Upper lobe of left lung (tissue), 6 donors: ENCODE results near the gene KCNK15. TPM values are rescaled to one million over a fixed set of nuclear protein-coding genes. Genes with fewer than 3 reads are reported as not detected.

Source experiments
- ATAC-seq, 2 donors: fragments of 200-7000 bp; cut with Tn5 transposase; one replicate each; pipeline ENCODE4 v1.9.1; 2022; ENCODE audit warnings: mild to moderate bottlenecking in 2 of 2, moderate library complexity in 2 of 2; ENCODE audit not compliant: low FRiP score in 2 of 2
- DNase-seq, 2 donors: peaks; one replicate each; pipeline ENCODE4 v3.0.0-alpha.2; 2019 to 2020
- H3K27ac ChIP-seq, 4 donors: fragments of 200-600 bp; sonication (generic); one replicate each; pipeline ENCODE4 v1.5.1; 2016 to 2019
- H3K27me3 ChIP-seq, 4 donors: fragments of 200-600 bp; sonication (generic); one replicate each; pipeline ENCODE4 v1.5.1; 2017 to 2019
- H3K36me3 ChIP-seq, 4 donors: fragments of 200-600 bp; sonication (generic); one replicate each; pipeline ENCODE4 v1.5.1; 2016 to 2019
- H3K4me1 ChIP-seq, 4 donors: fragments of 200-600 bp; sonication (generic); one replicate each; pipeline ENCODE4 v1.5.1; 2018 to 2019
- H3K4me3 ChIP-seq, 4 donors: fragments of 200-600 bp; sonication (generic); one replicate each; pipeline ENCODE4 v1.5.1; 2017 to 2019; ENCODE audit warnings: mild to moderate bottlenecking in 2 of 4, moderate library complexity in 1 of 4
- H3K9me3 ChIP-seq, 4 donors: fragments of 200-600 bp; sonication (generic); one replicate each; pipeline ENCODE4 v1.5.1; 2018 to 2019
- EP300 ChIP-seq, 4 donors: sonication (generic); formaldehyde crosslinking; IDR thresholded peaks; one replicate each; pipeline ENCODE4 v1.5.1; 2017; ENCODE audit warnings: antibody characterized with exemption in 4 of 4, control low read depth in 2 of 4
- POLR2A ChIP-seq, 4 donors: fragments of 450-650 bp; IDR thresholded peaks; one replicate each; pipeline ENCODE4 v1.5.1; 2016 to 2017; ENCODE audit warnings: antibody characterized with exemption in 4 of 4, mild to moderate bottlenecking in 2 of 4
- POLR2AphosphoS5 ChIP-seq, 2 donors: sonication (generic); formaldehyde crosslinking; IDR thresholded peaks; one replicate each; pipeline ENCODE4 v1.5.1; 2017; ENCODE audit warnings: antibody characterized with exemption in 2 of 2
- WGBS, 2 donors: methylation state at CpG; one replicate each; pipeline ENCODE4 v1.1.5; 2017 to 2018; 5-methylcytosine and 5-hydroxymethylcytosine counted together
- total RNA-seq, 6 donors: library from RNA; depleted of rRNA in 4 of 6; stranded (reverse); fragments of >200 nt in 4 of 6; gene quantifications; one replicate each; pipeline versions ENCODE4 v1.1.0 to v1.2.1, GENCODE V29; 2016 to 2021
- TF ChIP-seq, protein P1 (sequence below), 6 experiments: fragments of 450-650 bp in 4 of 6; fragments of 200-600 bp in 2 of 6; sonication (generic) in 2 of 6; IDR thresholded peaks; one replicate each; pipeline ENCODE4 v1.5.1; 2016 to 2019; ENCODE audit warnings: antibody characterized with exemption in 6 of 6
- donor health status: DM: no; HTN: no; CAD: no; lungs with moderate emphysema.
- donor health status: DM: no; HTN: yes; CAD: no; lungs with severe emphysema.

Gene KCNK15
- total RNA-seq, 6 donors from 2014 or later, result 1.0 to 2.7 (median 1.7) TPM

DNA sequence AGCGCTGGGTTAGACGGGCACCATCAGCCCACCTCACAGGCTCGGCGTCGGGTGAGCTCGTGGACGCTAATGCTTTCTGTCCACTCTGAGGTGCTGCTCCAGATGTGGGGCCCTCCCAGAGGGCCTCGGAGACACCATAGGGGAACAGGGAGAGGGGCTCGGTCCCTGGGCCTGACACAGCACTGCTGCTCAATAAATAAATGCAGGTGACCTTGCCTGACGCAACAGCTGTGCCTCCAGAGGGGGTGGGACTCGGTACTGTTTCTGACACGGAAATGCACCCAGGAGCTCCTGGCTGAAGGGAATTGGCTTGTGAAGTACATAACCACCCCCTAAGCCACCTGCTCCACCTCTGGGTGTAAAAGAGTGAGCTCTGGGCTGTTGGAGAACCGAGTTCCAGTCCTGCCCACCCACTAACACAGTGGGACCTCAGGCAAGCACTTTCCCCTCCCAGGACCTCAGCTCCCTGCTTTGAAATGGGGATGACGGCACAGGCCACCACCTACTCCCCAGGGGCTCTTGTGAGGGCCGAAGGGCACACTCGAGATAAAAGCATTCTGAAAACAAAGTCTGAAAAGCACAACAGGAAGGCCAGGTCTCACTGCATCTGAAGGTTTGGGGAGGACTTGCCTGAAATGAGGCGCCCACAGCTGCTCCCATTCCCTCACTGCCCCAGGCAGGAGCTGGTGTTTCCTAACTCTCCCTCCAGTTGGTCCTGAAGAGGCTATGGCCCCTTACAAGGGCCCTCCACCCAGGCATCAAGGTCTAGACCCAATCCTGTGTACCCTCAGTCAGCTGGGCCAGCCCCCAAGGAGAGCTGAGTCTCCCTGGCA lies 6.7 kb downstream of the KCNK15 start:
- DNase-seq (no peak), ATAC-seq (no peak)
- no peak overlapping the region for H3K4me3 ChIP-seq
- H3K27me3 ChIP-seq, result peaks cover 0 to 11% (median 0%) of the 10 kb centered on the region in 4 donors
- 63 to 82% methylated on average over 6 to 16 of the region's 17 CpGs for WGBS, 2 donors
- no peaks in the 10 kb centered on the region for H3K36me3 ChIP-seq
- H3K4me1 ChIP-seq, result peaks cover 6 to 17% (median 10%) of the 10 kb centered on the region in 4 donors
- TF ChIP-seq POLR2AphosphoS5 (IDR thresholded peaks at IDR 0.05) (no peak), POLR2A (IDR thresholded peaks at IDR 0.05) (no peak), EP300 (IDR thresholded peaks at IDR 0.05) (no peak)
- TF ChIP-seq, protein P1, sequence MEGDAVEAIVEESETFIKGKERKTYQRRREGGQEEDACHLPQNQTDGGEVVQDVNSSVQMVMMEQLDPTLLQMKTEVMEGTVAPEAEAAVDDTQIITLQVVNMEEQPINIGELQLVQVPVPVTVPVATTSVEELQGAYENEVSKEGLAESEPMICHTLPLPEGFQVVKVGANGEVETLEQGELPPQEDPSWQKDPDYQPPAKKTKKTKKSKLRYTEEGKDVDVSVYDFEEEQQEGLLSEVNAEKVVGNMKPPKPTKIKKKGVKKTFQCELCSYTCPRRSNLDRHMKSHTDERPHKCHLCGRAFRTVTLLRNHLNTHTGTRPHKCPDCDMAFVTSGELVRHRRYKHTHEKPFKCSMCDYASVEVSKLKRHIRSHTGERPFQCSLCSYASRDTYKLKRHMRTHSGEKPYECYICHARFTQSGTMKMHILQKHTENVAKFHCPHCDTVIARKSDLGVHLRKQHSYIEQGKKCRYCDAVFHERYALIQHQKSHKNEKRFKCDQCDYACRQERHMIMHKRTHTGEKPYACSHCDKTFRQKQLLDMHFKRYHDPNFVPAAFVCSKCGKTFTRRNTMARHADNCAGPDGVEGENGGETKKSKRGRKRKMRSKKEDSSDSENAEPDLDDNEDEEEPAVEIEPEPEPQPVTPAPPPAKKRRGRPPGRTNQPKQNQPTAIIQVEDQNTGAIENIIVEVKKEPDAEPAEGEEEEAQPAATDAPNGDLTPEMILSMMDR (IDR thresholded peaks at IDR 0.05), result no peak
- no peaks in the 10 kb centered on the region for H3K9me3 ChIP-seq
- H3K27ac ChIP-seq, result no peak overlapping the region

DNA sequence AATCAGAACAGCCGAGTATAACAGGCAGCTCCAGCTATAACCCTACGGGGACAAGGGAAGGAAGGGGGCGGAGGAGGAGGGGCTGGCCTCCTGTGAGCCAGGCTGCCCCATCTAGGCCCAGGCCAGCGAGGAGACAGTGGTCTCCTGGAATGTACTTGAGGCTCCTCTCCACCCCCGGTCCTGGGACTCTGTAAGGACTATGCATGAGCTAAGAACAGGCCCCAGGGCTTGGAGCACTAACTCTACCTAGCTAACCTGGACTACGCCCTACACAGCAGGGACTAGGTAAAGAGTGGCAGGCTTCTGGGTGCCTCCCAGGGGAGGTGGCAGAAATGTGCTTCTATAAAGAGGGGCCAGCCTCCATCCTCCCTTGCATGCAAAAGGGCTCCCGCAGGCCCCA lies 8.9 kb downstream of the KCNK15 start:
- H3K27me3 ChIP-seq, result peaks cover 0 to 11% (median 0%) of the 10 kb centered on the region in 4 donors
- ATAC-seq, result no peak
- DNase-seq, result no peak

DNA sequence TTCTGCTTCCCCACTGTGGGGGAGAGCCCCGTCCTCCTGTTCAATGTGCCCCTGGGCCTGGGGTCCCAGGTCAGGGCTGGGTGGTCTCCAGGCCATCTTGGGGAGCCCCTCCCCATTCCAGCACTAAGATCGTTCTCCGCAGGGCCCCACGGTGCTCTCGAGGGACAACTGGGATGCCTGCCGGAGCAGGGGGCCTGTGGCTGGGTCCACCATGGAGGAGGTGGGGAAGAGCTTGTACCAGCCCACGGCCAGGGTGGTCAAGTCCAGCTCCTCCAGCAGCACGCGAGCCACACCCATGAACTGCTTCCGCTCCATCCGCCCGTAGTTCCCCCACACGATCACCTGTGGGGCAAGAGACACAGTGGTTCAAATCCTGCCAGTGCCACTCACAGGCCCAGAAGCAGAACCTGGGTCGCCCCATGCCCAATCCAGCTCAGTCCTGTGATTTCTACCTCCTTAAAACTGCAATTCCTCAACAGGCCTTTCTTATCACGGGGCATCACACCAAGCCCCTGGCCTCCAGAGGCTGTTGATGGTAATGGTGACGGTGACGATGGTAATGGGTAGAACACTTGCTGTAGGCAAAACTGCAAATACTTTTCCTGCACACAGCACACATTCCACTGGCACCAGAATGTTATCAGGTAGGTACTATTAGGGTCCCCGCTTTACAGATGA lies 10.5 kb downstream of the KCNK15 start:
- Histone ChIP-seq H3K27ac (no peak overlapping the region), H3K4me3 (no peak overlapping the region), H3K9me3 (no peaks in the 10 kb centered on the region), H3K4me1 (no peaks in the 10 kb centered on the region), H3K27me3 (no peaks in the 10 kb centered on the region), H3K36me3 (no peaks in the 10 kb centered on the region)
- WGBS, 2 donors, result 95% methylated on average over 12 to 17 of the region's 18 CpGs
- TF ChIP-seq POLR2AphosphoS5 (IDR thresholded peaks at IDR 0.05), result no peak
- TF ChIP-seq EP300 (IDR thresholded peaks at IDR 0.05), result no peak
- TF ChIP-seq, protein P1 (IDR thresholded peaks at IDR 0.05), result no peak
- no peak for TF ChIP-seq POLR2A (IDR thresholded peaks at IDR 0.05)
- DNase-seq, result peak in 1 of 2 donors; percentile 51
- no peak for ATAC-seq

More for the DNA sequence above, 8.9 kb downstream of the KCNK15 start:
- Histone ChIP-seq H3K27ac (no peak overlapping the region), H3K4me1 (peaks cover 0 to 8% (median 6%) of the 10 kb centered on the region in 4 donors), H3K36me3 (no peaks in the 10 kb centered on the region), H3K4me3 (no peak overlapping the region), H3K9me3 (no peaks in the 10 kb centered on the region)
- TF ChIP-seq EP300 (IDR thresholded peaks at IDR 0.05), result no peak
- TF ChIP-seq POLR2A (IDR thresholded peaks at IDR 0.05), result no peak
- TF ChIP-seq, protein P1 (IDR thresholded peaks at IDR 0.05), result no peak
- TF ChIP-seq POLR2AphosphoS5 (IDR thresholded peaks at IDR 0.05), result no peak
- 85 to 88% methylated on average over 6 to 7 of the region's 7 CpGs for WGBS, 2 donors

DNA sequence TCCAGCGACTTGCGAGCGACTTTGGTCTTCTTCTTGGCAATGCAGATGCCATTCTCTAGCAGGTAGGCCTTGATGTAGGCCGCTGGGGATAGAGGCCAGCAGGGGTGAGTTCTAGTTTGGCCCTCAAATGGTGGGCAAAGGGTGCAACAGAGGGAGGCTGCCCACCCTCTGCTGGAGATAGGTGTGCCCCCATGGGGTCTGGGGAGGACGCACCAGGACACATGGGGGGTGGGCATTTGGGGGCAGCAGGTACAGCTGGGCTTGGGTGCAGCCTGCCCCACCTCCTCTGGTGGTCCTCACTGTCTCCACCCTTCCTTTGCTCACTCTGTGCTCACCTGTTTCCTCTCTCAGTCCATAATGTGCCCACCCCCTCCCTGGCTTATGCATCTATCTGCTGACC lies 11.3 kb downstream of the KCNK15 start:
- 98% methylated on average over 5 of the region's 5 CpGs; no CpG with 5 or more reads in 1 of the 2 donors for WGBS, 2 donors
- no peak for ATAC-seq

More for the DNA sequence above, 11.3 kb downstream of the KCNK15 start:
- TF ChIP-seq, protein P1 (IDR thresholded peaks at IDR 0.05), result no peak
- no peak for TF ChIP-seq POLR2A (IDR thresholded peaks at IDR 0.05)
- no peak for TF ChIP-seq EP300 (IDR thresholded peaks at IDR 0.05)
- TF ChIP-seq POLR2AphosphoS5 (IDR thresholded peaks at IDR 0.05), result no peak
- Histone ChIP-seq H3K4me1 (peaks cover 0 to 4% (median under 1%) of the 10 kb centered on the region in 4 donors), H3K27me3 (no peaks in the 10 kb centered on the region), H3K9me3 (no peaks in the 10 kb centered on the region), H3K36me3 (no peaks in the 10 kb centered on the region), H3K4me3 (no peak overlapping the region), H3K27ac (no peak overlapping the region)
- DNase-seq, result no peak
